Activated CD8-positive, alpha-beta memory T cell treated with anti-CD3 and anti-CD28 coated beads, Interleukin-2, amount 50 U/mL, for 1 hour (primary cell): ENCODE results near the gene ANXA4.
A peak's percentile ranks its signal among the peaks of the same experiment; 100 is the strongest.

ENCODE experiments used
- DNase-seq: peaks from one replicate; pipeline ENCODE4 v3.0.0-alpha.2; 2020; ENCODE audit errors: extremely low read depth

The ANXA4 gene

GRCh38 chr2:69741575-69742321 is at the start of gene ANXA4:
Gene ANXA4 (plus strand): TSS chr2:69742134. CDS start chr2:69781566, 39,432 bp downstream.
- DNase-seq = no peak

GRCh38 chr2:69692424-69692823 is 49.5 kb upstream of the ANXA4 start:
- no peak for DNase-seq

GRCh38 chr2:69693059-69693774 is 48.7 kb upstream of the ANXA4 start:
- no peak for DNase-seq

- DNase-seq = peak; percentile 18
These were observed 48.0 kb upstream of the ANXA4 start for GRCh38 chr2:69693775-69694450.

- no peak for DNase-seq
These were observed 46.8 kb upstream of the ANXA4 start for GRCh38 chr2:69694894-69695849.

GRCh38 chr2:69695850-69696216 is 46.1 kb upstream of the ANXA4 start:
- DNase-seq = no peak

- no peak for DNase-seq
These were observed 41.6 kb upstream of the ANXA4 start for GRCh38 chr2:69700381-69700780.

- DNase-seq = no peak
These were observed 40.6 kb upstream of the ANXA4 start for GRCh38 chr2:69701100-69701945.

- DNase-seq = no peak
These were observed 38.7 kb upstream of the ANXA4 start for GRCh38 chr2:69703189-69703588.

GRCh38 chr2:69704446-69704845 is 37.5 kb upstream of the ANXA4 start:
- DNase-seq = no peak

GRCh38 chr2:69709290-69709689 is 32.6 kb upstream of the ANXA4 start:
- DNase-seq = no peak

GRCh38 chr2:69711971-69712370 is 30.0 kb upstream of the ANXA4 start:
- no peak for DNase-seq

- DNase-seq = no peak
These were observed 27.9 kb upstream of the ANXA4 start for GRCh38 chr2:69714024-69714423.

- peak; percentile 73 for DNase-seq
These were observed 27.3 kb upstream of the ANXA4 start for GRCh38 chr2:69714539-69715220.

GRCh38 chr2:69715964-69716363 is 26.0 kb upstream of the ANXA4 start:
- DNase-seq = no peak

GRCh38 chr2:69716555-69717120 is 25.3 kb upstream of the ANXA4 start:
- DNase-seq = no peak

GRCh38 chr2:69717186-69717585 is 24.7 kb upstream of the ANXA4 start:
- no peak for DNase-seq

- no peak for DNase-seq
These were observed 24.1 kb upstream of the ANXA4 start for GRCh38 chr2:69717861-69718273.

GRCh38 chr2:69718338-69718965 is 23.5 kb upstream of the ANXA4 start:
- no peak for DNase-seq
